GM23338 (cell line): Measurements from ENCODE around the gene SEMA4D. TPM values are rescaled to one million over a fixed set of nuclear protein-coding genes. Genes with fewer than 3 reads are reported as not detected.

Experiments
- ATAC-seq: fragments of 200-7000 bp; cut with Tn5 transposase; 3 replicates; pipeline ENCODE4 v1.9.1; 2020
- DNase-seq: peaks from one replicate; pipeline ENCODE4 v3.0.0-alpha.2; 2015; ENCODE audit warnings: low spot score
- H2AFZ ChIP-seq: fragments of 200-600 bp; sonication (generic); 2 replicates; pipeline ENCODE4 v1.8.0; 2016; ENCODE audit warnings: antibody characterized with exemption, mild to moderate bottlenecking, moderate library complexity
- H3F3A ChIP-seq: fragments of 200-600 bp; sonication (generic); replicated peaks from 2 replicates; pipeline ENCODE4 v1.8.0; 2017; ENCODE audit warnings: antibody characterized with exemption, mixed run types, low read depth
- H3K27ac ChIP-seq: fragments of 200-600 bp; sonication (generic); 2 replicates; pipeline ENCODE4 v1.6.1; 2016; ENCODE audit warnings: low read depth
- H3K27me3 ChIP-seq: fragments of 200-600 bp; sonication (generic); 2 replicates; pipeline ENCODE4 v1.8.0; 2016; ENCODE audit warnings: mild to moderate bottlenecking, mixed run types, moderate library complexity; ENCODE audit not compliant: insufficient read depth
- H3K36me3 ChIP-seq: fragments of 200-600 bp; sonication (generic); 2 replicates; pipeline ENCODE4 v1.8.0; 2016; ENCODE audit warnings: mild to moderate bottlenecking; ENCODE audit not compliant: insufficient read depth
- H3K4me1 ChIP-seq: fragments of 200-600 bp; sonication (generic); 2 replicates; pipeline ENCODE4 v1.8.0; 2016; ENCODE audit warnings: mild to moderate bottlenecking, moderate library complexity; ENCODE audit not compliant: insufficient read depth
- H3K4me2 ChIP-seq: fragments of 200-600 bp; sonication (generic); 2 replicates; pipeline ENCODE4 v1.7.1; 2017; ENCODE audit warnings: mixed run types
- H3K4me3 ChIP-seq: fragments of 200-600 bp; sonication (generic); 2 replicates; pipeline ENCODE4 v1.6.1; 2016; ENCODE audit warnings: mixed run types
- H3K79me2 ChIP-seq: fragments of 200-600 bp; sonication (generic); replicated peaks from 2 replicates; pipeline ENCODE4 v1.8.0; 2017; ENCODE audit warnings: mild to moderate bottlenecking; ENCODE audit not compliant: insufficient read depth
- H3K9me2 ChIP-seq: fragments of 200-600 bp; sonication (generic); 2 replicates; pipeline ENCODE4 v1.8.0; 2017; ENCODE audit not compliant: insufficient read depth
- H4K20me1 ChIP-seq: fragments of 200-600 bp; sonication (generic); replicated peaks from 2 replicates; pipeline ENCODE4 v1.8.0; 2017; ENCODE audit warnings: mild to moderate bottlenecking; ENCODE audit not compliant: insufficient read depth
- H3K27ac Mint-ChIP-seq: 2 replicates; pipeline ENCODE4 v1.8.0; 2020; ENCODE audit warnings: inconsistent platforms, mild to moderate bottlenecking, moderate library complexity, mixed read lengths
- H3K27me3 Mint-ChIP-seq: 3 replicates; pipeline ENCODE4 v1.8.0; 2022; ENCODE audit warnings: low read depth, mild to moderate bottlenecking, moderate library complexity, mixed read lengths, inconsistent platforms; ENCODE audit not compliant: insufficient read depth, poor library complexity
- H3K36me3 Mint-ChIP-seq: 3 replicates; pipeline ENCODE4 v1.8.0; 2021; ENCODE audit warnings: low read depth, mild to moderate bottlenecking, inconsistent platforms, moderate library complexity, mixed read lengths
- H3K4me1 Mint-ChIP-seq: 3 replicates; pipeline ENCODE4 v1.8.0; 2020; ENCODE audit warnings: mild to moderate bottlenecking, inconsistent platforms, mixed read lengths
- H3K4me3 Mint-ChIP-seq: 3 replicates; pipeline ENCODE4 v1.8.0; 2021; ENCODE audit warnings: moderate library complexity, mild to moderate bottlenecking, inconsistent platforms, mixed read lengths
- H3K9me3 Mint-ChIP-seq: 3 replicates; pipeline ENCODE4 v1.8.0; 2020; ENCODE audit warnings: moderate library complexity, mild to moderate bottlenecking, inconsistent platforms, mixed read lengths
- CREB1 ChIP-seq: fragments of 250-450 bp; sonication (Bioruptor Pico); IDR thresholded peaks from 2 replicates; pipeline ENCODE4 v1.5.0; 2020; ENCODE audit warnings: low read depth, mild to moderate bottlenecking, moderate library complexity
- CTCF ChIP-seq, 2 experiments: fragments of 200-600 bp in 1 of 2; sonication (generic) in 1 of 2; conservative IDR thresholded peaks; 2 replicates each; pipeline versions ENCODE4 v1.5.1 to v1.6.1; 2016 to 2017; ENCODE audit warnings: antibody characterized with exemption in 2 of 2, low read depth in 2 of 2, mild to moderate bottlenecking in 2 of 2, moderate library complexity in 1 of 2
- EZH2 ChIP-seq: fragments of 200-600 bp; sonication (generic); IDR thresholded peaks from one replicate; pipeline ENCODE4 v1.8.0; 2017; ENCODE audit warnings: antibody characterized with exemption, mild to moderate bottlenecking, low read depth; ENCODE audit not compliant: unreplicated experiment
- JUNB ChIP-seq: IDR thresholded peaks from one replicate; pipeline ENCODE4 v1.6.1; 2016; ENCODE audit warnings: antibody characterized with exemption; ENCODE audit not compliant: unreplicated experiment
- NANOG ChIP-seq: IDR thresholded peaks from 2 replicates; pipeline ENCODE4 v1.6.1; 2016; ENCODE audit warnings: antibody characterized with exemption, borderline replicate concordance
- POLR2AphosphoS5 ChIP-seq: IDR thresholded peaks from 2 replicates; pipeline ENCODE4 v1.6.1; 2016; ENCODE audit warnings: antibody characterized with exemption, low read depth
- STAT1 ChIP-seq: IDR thresholded peaks from one replicate; pipeline ENCODE4 v1.6.1; 2016; ENCODE audit warnings: antibody characterized with exemption; ENCODE audit not compliant: unreplicated experiment
- ZNF114 ChIP-seq: fragments of 250-450 bp; sonication (Bioruptor Pico); IDR thresholded peaks from 2 replicates; pipeline ENCODE4 v1.5.0; 2020; ENCODE audit warnings: mild to moderate bottlenecking, moderate library complexity
- ZNF331 ChIP-seq: fragments of 250-450 bp; sonication (Bioruptor Pico); IDR thresholded peaks from 2 replicates; pipeline ENCODE4 v1.5.0; 2020; ENCODE audit warnings: low read depth, mild to moderate bottlenecking, moderate library complexity
- polyA plus RNA-seq: library from polyadenylated mRNA; unstranded; fragments of >200 nt; fragmentation: Nextera tagmentation; extraction: Ambion mirVana; gene quantifications from 2 replicates; pipeline ENCODE4 v1.2.1, GENCODE V29; 2016
- total RNA-seq: library from RNA; depleted of rRNA; stranded (reverse); fragments of >200 nt; shearing (Covaris generic); gene quantifications from 2 replicates; pipeline ENCODE4 v1.2.3, GENCODE V29; 2014
- TF ChIP-seq, protein P1 (sequence below): IDR thresholded peaks from one replicate; pipeline ENCODE4 v1.6.1; 2018; ENCODE audit warnings: antibody characterized with exemption; ENCODE audit not compliant: unreplicated experiment
- TF ChIP-seq, protein P2 (sequence below): IDR thresholded peaks from 2 replicates; pipeline ENCODE4 v1.6.1; 2016; ENCODE audit warnings: antibody characterized with exemption

Gene SEMA4D
- total and polyA plus RNA-seq, 2 experiments from 2014 or later = 19.3 to 63.0 TPM

- TF ChIP-seq, protein P1, sequence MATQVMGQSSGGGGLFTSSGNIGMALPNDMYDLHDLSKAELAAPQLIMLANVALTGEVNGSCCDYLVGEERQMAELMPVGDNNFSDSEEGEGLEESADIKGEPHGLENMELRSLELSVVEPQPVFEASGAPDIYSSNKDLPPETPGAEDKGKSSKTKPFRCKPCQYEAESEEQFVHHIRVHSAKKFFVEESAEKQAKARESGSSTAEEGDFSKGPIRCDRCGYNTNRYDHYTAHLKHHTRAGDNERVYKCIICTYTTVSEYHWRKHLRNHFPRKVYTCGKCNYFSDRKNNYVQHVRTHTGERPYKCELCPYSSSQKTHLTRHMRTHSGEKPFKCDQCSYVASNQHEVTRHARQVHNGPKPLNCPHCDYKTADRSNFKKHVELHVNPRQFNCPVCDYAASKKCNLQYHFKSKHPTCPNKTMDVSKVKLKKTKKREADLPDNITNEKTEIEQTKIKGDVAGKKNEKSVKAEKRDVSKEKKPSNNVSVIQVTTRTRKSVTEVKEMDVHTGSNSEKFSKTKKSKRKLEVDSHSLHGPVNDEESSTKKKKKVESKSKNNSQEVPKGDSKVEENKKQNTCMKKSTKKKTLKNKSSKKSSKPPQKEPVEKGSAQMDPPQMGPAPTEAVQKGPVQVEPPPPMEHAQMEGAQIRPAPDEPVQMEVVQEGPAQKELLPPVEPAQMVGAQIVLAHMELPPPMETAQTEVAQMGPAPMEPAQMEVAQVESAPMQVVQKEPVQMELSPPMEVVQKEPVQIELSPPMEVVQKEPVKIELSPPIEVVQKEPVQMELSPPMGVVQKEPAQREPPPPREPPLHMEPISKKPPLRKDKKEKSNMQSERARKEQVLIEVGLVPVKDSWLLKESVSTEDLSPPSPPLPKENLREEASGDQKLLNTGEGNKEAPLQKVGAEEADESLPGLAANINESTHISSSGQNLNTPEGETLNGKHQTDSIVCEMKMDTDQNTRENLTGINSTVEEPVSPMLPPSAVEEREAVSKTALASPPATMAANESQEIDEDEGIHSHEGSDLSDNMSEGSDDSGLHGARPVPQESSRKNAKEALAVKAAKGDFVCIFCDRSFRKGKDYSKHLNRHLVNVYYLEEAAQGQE = no peak
These were observed 45.2 kb upstream of the SEMA4D start (continued) for GRCh38 chr9:89543111-89543510.

DNA sequence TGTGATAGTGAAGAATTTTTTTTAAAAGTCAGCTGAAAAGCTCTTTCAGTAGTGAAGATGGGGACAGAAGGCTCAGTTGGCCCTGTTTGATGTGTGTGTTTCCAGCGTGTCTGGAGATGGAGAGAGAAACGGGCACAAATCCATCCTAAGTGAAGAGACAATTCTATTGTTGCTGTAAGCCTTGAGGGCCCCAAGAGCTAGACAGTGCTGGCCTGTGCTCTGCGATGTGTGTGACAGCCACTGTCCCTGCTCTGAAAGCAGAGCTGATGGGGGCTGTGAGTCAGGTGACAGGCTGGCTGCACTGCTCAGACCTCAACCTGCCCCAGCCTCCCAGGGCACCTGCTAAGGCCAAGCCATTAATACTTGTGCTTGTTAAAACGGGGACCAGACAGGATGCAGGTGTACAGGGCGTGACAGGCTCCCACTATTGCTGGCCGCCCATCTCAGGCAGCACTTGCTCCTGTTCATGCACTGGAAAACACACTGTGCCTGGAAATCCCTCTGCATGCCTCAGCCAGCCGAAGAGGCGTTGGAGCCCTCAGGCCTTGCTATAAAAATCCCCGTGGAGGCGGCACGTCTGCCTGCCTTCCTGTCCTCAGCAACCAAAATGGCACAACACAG lies 44.6 kb upstream of the SEMA4D start:
- Histone ChIP-seq H3F3A (no peaks in the 10 kb centered on the region), H3K36me3 (no peaks in the 10 kb centered on the region), H3K9me2 (0 out of 2 replicates have a peak, but pooled peaks cover 3% of the 10 kb centered on the region), H3K4me2 (no peak overlapping the region), H3K27ac (no peak overlapping the region), H3K4me1 (no peaks in the 10 kb centered on the region), H3K27me3 (no peaks in the 10 kb centered on the region), H3K4me3 (no peak overlapping the region), H3K79me2 (no peaks in the 10 kb centered on the region), H2AFZ (no peak overlapping the region), H4K20me1 (no peaks in the 10 kb centered on the region)
- peaks cover 15% of the 10 kb centered on the region for H3K9me3 Mint-ChIP-seq
- peaks cover 12% of the 10 kb centered on the region for H3K4me1 Mint-ChIP-seq
- peaks cover 9% of the 10 kb centered on the region for H3K27me3 Mint-ChIP-seq
- H3K4me3 Mint-ChIP-seq = no peak overlapping the region
- DNase-seq (no peak), ATAC-seq (no peak)
- H3K36me3 Mint-ChIP-seq = peaks cover 14% of the 10 kb centered on the region
- no peak overlapping the region for H3K27ac Mint-ChIP-seq
- TF ChIP-seq CREB1 (CRISPR knock-in tag) = no peak
- TF ChIP-seq STAT1 = no peak
- no peak for TF ChIP-seq JUNB
- TF ChIP-seq, protein P1 = no peak
- TF ChIP-seq, protein P2, sequence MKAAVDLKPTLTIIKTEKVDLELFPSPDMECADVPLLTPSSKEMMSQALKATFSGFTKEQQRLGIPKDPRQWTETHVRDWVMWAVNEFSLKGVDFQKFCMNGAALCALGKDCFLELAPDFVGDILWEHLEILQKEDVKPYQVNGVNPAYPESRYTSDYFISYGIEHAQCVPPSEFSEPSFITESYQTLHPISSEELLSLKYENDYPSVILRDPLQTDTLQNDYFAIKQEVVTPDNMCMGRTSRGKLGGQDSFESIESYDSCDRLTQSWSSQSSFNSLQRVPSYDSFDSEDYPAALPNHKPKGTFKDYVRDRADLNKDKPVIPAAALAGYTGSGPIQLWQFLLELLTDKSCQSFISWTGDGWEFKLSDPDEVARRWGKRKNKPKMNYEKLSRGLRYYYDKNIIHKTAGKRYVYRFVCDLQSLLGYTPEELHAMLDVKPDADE = no peak
- no peak for TF ChIP-seq POLR2AphosphoS5
- TF ChIP-seq EZH2 = no peak
- no peak for TF ChIP-seq NANOG
- TF ChIP-seq ZNF114 (CRISPR knock-in tag) = no peak
- no peak for TF ChIP-seq CTCF (conservative IDR thresholded peaks at IDR 0.05; ENCODE audit: low read depth in 2 of 2)
- TF ChIP-seq ZNF331 = no peak
